WTC11 (cell line): ENCODE measurements around the gene AHRR. TPM values are rescaled to one million over a fixed set of nuclear protein-coding genes. Genes with fewer than 3 reads are reported as not detected.

ENCODE experiments used
- ATAC-seq: fragments of 200-7000 bp; cut with Tn5 transposase; 2 replicates; pipeline ENCODE4 v1.10.0; 2021; ENCODE audit warnings: mild to moderate bottlenecking, moderate library complexity
- CTCF ChIA-PET: fragments of 300-600 bp; sonication (Branson Sonifier 250); formaldehyde crosslinking; loops from one replicate; lab custom pipeline; 2021; ENCODE audit warnings: antibody characterized with exemption; lab: Charles Lee
- POLR2A ChIA-PET: fragments of 350-600 bp; sonication (Branson Sonifier 250); formaldehyde crosslinking; loops from one replicate; lab custom pipeline; 2021; ENCODE audit warnings: antibody characterized with exemption; lab: Charles Lee
- DNase-seq: peaks from one replicate; pipeline ENCODE4 v3.0.0; 2021; ENCODE audit warnings: low spot score
- H3K27ac Mint-ChIP-seq: 2 replicates; pipeline ENCODE4 v1.8.0; 2021; ENCODE audit warnings: mixed read lengths
- H3K27me3 Mint-ChIP-seq: 2 replicates; pipeline ENCODE4 v1.8.0; 2021; ENCODE audit warnings: low read depth, mild to moderate bottlenecking, moderate library complexity, mixed read lengths
- H3K36me3 Mint-ChIP-seq: 2 replicates; pipeline ENCODE4 v1.8.0; 2021; ENCODE audit warnings: mixed read lengths
- H3K4me1 Mint-ChIP-seq: 2 replicates; pipeline ENCODE4 v1.8.0; 2022; ENCODE audit warnings: mixed read lengths
- H3K4me3 Mint-ChIP-seq: 2 replicates; pipeline ENCODE4 v1.8.0; 2021; ENCODE audit warnings: mild to moderate bottlenecking, moderate library complexity, mixed read lengths
- H3K9me3 Mint-ChIP-seq: 2 replicates; pipeline ENCODE4 v1.8.0; 2021; ENCODE audit warnings: mixed read lengths
- ATF1 ChIP-seq: sonication (generic); formaldehyde crosslinking; IDR thresholded peaks from 2 replicates; pipeline ENCODE4 v1.8.1; 2023; ENCODE audit warnings: mild to moderate bottlenecking, moderate library complexity, missing genetic modification reagents
- CREB1 ChIP-seq: sonication (generic); formaldehyde crosslinking; IDR thresholded peaks from 2 replicates; pipeline ENCODE4 v1.8.0; 2023; ENCODE audit warnings: mild to moderate bottlenecking, missing genetic modification reagents
- E2F4 ChIP-seq: sonication (generic); formaldehyde crosslinking; IDR thresholded peaks from 2 replicates; pipeline ENCODE4 v1.8.1; 2022; ENCODE audit warnings: low read depth, mild to moderate bottlenecking, moderate library complexity, missing genetic modification reagents, borderline replicate concordance
- ELF4 ChIP-seq: sonication (generic); formaldehyde crosslinking; IDR thresholded peaks from 2 replicates; pipeline ENCODE4 v1.8.1; 2022; ENCODE audit warnings: low read depth, mild to moderate bottlenecking, moderate library complexity, missing genetic modification reagents
- FOXK1 ChIP-seq: sonication (generic); formaldehyde crosslinking; IDR thresholded peaks from 2 replicates; pipeline ENCODE4 v1.8.0; 2022; ENCODE audit warnings: mild to moderate bottlenecking, moderate library complexity, missing genetic modification reagents
- GABPB1 ChIP-seq: sonication (generic); formaldehyde crosslinking; IDR thresholded peaks from 2 replicates; pipeline ENCODE4 v1.8.1; 2023; ENCODE audit warnings: mild to moderate bottlenecking, missing genetic modification reagents
- HMGXB4 ChIP-seq: sonication (generic); formaldehyde crosslinking; IDR thresholded peaks from 2 replicates; pipeline ENCODE4 v1.8.1; 2023; ENCODE audit warnings: mild to moderate bottlenecking, moderate library complexity, missing genetic modification reagents
- NFATC4 ChIP-seq: fragments of 250-450 bp; sonication (Bioruptor Pico); IDR thresholded peaks from 2 replicates; pipeline ENCODE4 v1.9.0; 2021; ENCODE audit warnings: mild to moderate bottlenecking
- NR3C1 ChIP-seq: sonication (generic); formaldehyde crosslinking; conservative IDR thresholded peaks from 2 replicates; pipeline ENCODE4 v1.8.1; 2023; ENCODE audit warnings: low read depth, mild to moderate bottlenecking, missing genetic modification reagents
- RELA ChIP-seq: sonication (generic); formaldehyde crosslinking; IDR thresholded peaks from 2 replicates; pipeline ENCODE4 v1.8.1; 2022; ENCODE audit warnings: missing genetic modification reagents, mild to moderate bottlenecking, borderline replicate concordance
- SOX15 ChIP-seq: fragments of 250-450 bp; sonication (Bioruptor Pico); IDR thresholded peaks from 2 replicates; pipeline ENCODE4 v1.9.0; 2021; ENCODE audit warnings: mild to moderate bottlenecking
- ZBTB43 ChIP-seq: sonication (generic); formaldehyde crosslinking; IDR thresholded peaks from 2 replicates; pipeline ENCODE4 v1.8.1; 2023; ENCODE audit warnings: mild to moderate bottlenecking, missing genetic modification reagents
- ZNF138 ChIP-seq: sonication (generic); formaldehyde crosslinking; conservative IDR thresholded peaks from 2 replicates; pipeline ENCODE4 v1.8.1; 2022; ENCODE audit warnings: mild to moderate bottlenecking, moderate library complexity, missing genetic modification reagents
- ZNF232 ChIP-seq: sonication (generic); formaldehyde crosslinking; IDR thresholded peaks from 2 replicates; pipeline ENCODE4 v1.8.0; 2022; ENCODE audit warnings: mild to moderate bottlenecking, missing genetic modification reagents
- ZNF263 ChIP-seq: sonication (generic); formaldehyde crosslinking; IDR thresholded peaks from 2 replicates; pipeline ENCODE4 v1.8.1; 2022; ENCODE audit warnings: low read depth, mild to moderate bottlenecking, moderate library complexity, missing genetic modification reagents
- ZNF671 ChIP-seq: fragments of 250-450 bp; sonication (Bioruptor Pico); IDR thresholded peaks from 2 replicates; pipeline ENCODE4 v1.8.0; 2021; ENCODE audit warnings: mild to moderate bottlenecking
- total RNA-seq: library from RNA; stranded (reverse); gene quantifications from 3 replicates; pipeline ENCODE4 v1.2.3, GENCODE V29; 2021
- TF ChIP-seq, protein P1 (sequence below): fragments of 200-600 bp; IDR thresholded peaks from 2 replicates; pipeline ENCODE4 v1.8.0; 2022; ENCODE audit warnings: antibody characterized with exemption
- TF ChIP-seq, protein P2 (sequence below): fragments of 250-450 bp; sonication (Bioruptor Pico); IDR thresholded peaks from 2 replicates; pipeline ENCODE4 v1.9.0; 2021; ENCODE audit warnings: mild to moderate bottlenecking
- TF ChIP-seq, protein P3 (sequence below): sonication (generic); formaldehyde crosslinking; IDR thresholded peaks from 2 replicates; pipeline ENCODE4 v1.8.0; 2023; ENCODE audit warnings: mild to moderate bottlenecking, missing genetic modification reagents

AHRR gene
- total RNA-seq, 1 experiment from 2014 or later, result 4.5 TPM

DNA sequence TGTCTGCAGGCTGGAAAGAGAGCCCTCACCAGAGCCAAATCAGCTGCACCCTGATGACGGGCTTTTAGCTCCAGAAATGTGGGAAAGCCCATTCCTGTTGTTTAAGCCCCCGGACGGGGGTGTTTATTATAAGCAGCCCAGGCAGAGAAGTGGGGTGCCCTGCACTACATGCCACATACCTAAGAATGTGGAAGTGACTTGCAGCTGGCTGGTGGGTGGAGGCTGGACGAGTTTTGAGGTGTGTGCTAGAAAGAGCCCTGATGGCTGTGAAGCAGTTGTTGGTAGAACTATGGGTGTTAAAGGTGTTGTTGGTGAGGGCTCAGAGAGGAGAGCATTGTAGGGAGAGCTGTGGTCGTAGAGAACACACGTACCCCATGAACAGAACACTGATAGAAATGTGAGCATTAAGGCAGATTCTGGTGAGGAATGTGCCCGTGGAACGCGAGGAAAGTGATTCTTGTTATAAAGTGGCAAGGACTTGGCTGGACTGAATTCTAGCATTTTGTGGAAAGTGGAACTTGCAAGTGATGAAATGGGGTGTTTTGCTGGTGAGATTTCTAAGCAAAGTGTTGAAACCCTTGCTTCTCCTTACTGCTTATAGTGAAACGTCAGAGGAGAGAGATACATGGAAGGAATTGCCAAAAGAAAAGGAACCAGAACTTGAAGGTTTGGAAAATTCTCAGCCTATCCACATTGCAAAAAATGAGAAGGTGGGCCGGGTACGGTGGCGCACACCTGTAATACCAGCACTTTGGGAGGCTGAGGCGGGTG lies 38.9 kb downstream of the AHRR start:
- no peak overlapping the region for H3K27ac Mint-ChIP-seq
- DNase-seq, result no peak
- H3K9me3 Mint-ChIP-seq, result peaks cover 10% of the 10 kb centered on the region
- H3K4me1 Mint-ChIP-seq, result no peaks in the 10 kb centered on the region
- no peak for ATAC-seq
- no peak overlapping the region for H3K4me3 Mint-ChIP-seq
- ChIA-PET POLR2A (no interaction called here), CTCF (interaction anchor here (3.1 kb wide), 1 partner anchor 10 kb away, joined by 10 read pairs; no protein-coding TSS in a partner anchor)
- TF ChIP-seq ZNF671 (CRISPR knock-in tag), result no peak
- no peak for TF ChIP-seq GABPB1
- TF ChIP-seq ZBTB43, result no peak
- TF ChIP-seq, protein P1, sequence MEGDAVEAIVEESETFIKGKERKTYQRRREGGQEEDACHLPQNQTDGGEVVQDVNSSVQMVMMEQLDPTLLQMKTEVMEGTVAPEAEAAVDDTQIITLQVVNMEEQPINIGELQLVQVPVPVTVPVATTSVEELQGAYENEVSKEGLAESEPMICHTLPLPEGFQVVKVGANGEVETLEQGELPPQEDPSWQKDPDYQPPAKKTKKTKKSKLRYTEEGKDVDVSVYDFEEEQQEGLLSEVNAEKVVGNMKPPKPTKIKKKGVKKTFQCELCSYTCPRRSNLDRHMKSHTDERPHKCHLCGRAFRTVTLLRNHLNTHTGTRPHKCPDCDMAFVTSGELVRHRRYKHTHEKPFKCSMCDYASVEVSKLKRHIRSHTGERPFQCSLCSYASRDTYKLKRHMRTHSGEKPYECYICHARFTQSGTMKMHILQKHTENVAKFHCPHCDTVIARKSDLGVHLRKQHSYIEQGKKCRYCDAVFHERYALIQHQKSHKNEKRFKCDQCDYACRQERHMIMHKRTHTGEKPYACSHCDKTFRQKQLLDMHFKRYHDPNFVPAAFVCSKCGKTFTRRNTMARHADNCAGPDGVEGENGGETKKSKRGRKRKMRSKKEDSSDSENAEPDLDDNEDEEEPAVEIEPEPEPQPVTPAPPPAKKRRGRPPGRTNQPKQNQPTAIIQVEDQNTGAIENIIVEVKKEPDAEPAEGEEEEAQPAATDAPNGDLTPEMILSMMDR, result no peak
- TF ChIP-seq ELF4 (CRISPR knock-in tag), result no peak
- TF ChIP-seq, protein P2, sequence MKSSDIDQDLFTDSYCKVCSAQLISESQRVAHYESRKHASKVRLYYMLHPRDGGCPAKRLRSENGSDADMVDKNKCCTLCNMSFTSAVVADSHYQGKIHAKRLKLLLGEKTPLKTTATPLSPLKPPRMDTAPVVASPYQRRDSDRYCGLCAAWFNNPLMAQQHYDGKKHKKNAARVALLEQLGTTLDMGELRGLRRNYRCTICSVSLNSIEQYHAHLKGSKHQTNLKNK (CRISPR knock-in tag), result no peak
- TF ChIP-seq ATF1, result no peak
- no peak for TF ChIP-seq CREB1 (CRISPR knock-in tag)
- TF ChIP-seq NFATC4 (CRISPR knock-in tag), result no peak
- TF ChIP-seq, protein P3, sequence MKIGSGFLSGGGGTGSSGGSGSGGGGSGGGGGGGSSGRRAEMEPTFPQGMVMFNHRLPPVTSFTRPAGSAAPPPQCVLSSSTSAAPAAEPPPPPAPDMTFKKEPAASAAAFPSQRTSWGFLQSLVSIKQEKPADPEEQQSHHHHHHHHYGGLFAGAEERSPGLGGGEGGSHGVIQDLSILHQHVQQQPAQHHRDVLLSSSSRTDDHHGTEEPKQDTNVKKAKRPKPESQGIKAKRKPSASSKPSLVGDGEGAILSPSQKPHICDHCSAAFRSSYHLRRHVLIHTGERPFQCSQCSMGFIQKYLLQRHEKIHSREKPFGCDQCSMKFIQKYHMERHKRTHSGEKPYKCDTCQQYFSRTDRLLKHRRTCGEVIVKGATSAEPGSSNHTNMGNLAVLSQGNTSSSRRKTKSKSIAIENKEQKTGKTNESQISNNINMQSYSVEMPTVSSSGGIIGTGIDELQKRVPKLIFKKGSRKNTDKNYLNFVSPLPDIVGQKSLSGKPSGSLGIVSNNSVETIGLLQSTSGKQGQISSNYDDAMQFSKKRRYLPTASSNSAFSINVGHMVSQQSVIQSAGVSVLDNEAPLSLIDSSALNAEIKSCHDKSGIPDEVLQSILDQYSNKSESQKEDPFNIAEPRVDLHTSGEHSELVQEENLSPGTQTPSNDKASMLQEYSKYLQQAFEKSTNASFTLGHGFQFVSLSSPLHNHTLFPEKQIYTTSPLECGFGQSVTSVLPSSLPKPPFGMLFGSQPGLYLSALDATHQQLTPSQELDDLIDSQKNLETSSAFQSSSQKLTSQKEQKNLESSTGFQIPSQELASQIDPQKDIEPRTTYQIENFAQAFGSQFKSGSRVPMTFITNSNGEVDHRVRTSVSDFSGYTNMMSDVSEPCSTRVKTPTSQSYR (CRISPR knock-in tag), result no peak
- TF ChIP-seq ZNF232, result no peak
- TF ChIP-seq ZNF138, result no peak
- no peak for TF ChIP-seq ZNF263 (CRISPR knock-in tag)
- TF ChIP-seq HMGXB4 (CRISPR knock-in tag), result no peak
- H3K27me3 Mint-ChIP-seq, result no peaks in the 10 kb centered on the region
- H3K36me3 Mint-ChIP-seq, result no peaks in the 10 kb centered on the region; the same call in 1 of the 2 replicates

- DNase-seq (no peak), ATAC-seq (no peak)
- Mint-ChIP-seq H3K36me3 (no peaks in the 10 kb centered on the region), H3K27me3 (no peaks in the 10 kb centered on the region), H3K27ac (no peak overlapping the region), H3K4me1 (no peaks in the 10 kb centered on the region)
- POLR2A ChIA-PET, result no interaction called here
- CTCF ChIA-PET, result interaction anchor here (1.4 to 3.1 kb wide), 2 partner anchors 12 to 52 kb away, joined by 3 to 10 read pairs; no protein-coding TSS in a partner anchor
- TF ChIP-seq ATF1, result no peak
- TF ChIP-seq RELA, result no peak
- TF ChIP-seq E2F4 (CRISPR knock-in tag), result no peak
- TF ChIP-seq SOX15, result no peak
- TF ChIP-seq NR3C1 (CRISPR knock-in tag), result no peak
- TF ChIP-seq FOXK1 (CRISPR knock-in tag), result no peak
- TF ChIP-seq, all 79 proteins: peak for 0
- Mint-ChIP-seq H3K4me3 (no peak overlapping the region), H3K9me3 (peaks cover 10% of the 10 kb centered on the region)
Observed at GRCh38 chr5:362189-362588, 40.7 kb downstream of the AHRR start.
